T47D (cell line): ENCODE measurements around the gene CDC20.

Source experiments
- DNase-seq, 2 experiments: peaks; one replicate each; pipeline versions ENCODE4 v3.0.0 to v3.0.0-alpha.2; 2011 to 2012; ENCODE audit warnings: low read depth in 1 of 2, low spot score in 1 of 2
- JUND ChIP-seq: IDR thresholded peaks from 2 replicates; pipeline ENCODE4 v1.6.1; 2012; ENCODE audit warnings: low read depth
- in situ Hi-C: cut with HindIII; loops from 2 replicates; pipeline ENCODE4 v1.10.0; 2016; ENCODE audit warnings: low sequenced_read_pairs, low pct_unique_long_range_greater_than_20kb

CDC20 gene

GRCh38 chr1:43352881-43353280 is 5.9 kb upstream of the CDC20 start:
- TF ChIP-seq JUND, result no peak
- in situ Hi-C loops, result no loop called here
- no peak for DNase-seq

GRCh38 chr1:43354471-43354870 is 4.3 kb upstream of the CDC20 start:
- in situ Hi-C loops, result no loop called here
- TF ChIP-seq JUND, result no peak
- no peak for DNase-seq

GRCh38 chr1:43354936-43355335 is 3.8 kb upstream of the CDC20 start:
- in situ Hi-C loops, result no loop called here
- no peak for DNase-seq
- no peak for TF ChIP-seq JUND

GRCh38 chr1:43357251-43357650 is 1.5 kb upstream of the CDC20 start:
- DNase-seq, result no peak
- in situ Hi-C loops, result no loop called here
- no peak for TF ChIP-seq JUND

- DNase-seq, result peak in 1 of 2 experiments; percentile 45
- TF ChIP-seq JUND, result no peak
- in situ Hi-C loops, result no loop called here
Observed at GRCh38 chr1:43358121-43358745, 548 bp upstream of the CDC20 start.

GRCh38 chr1:43359696-43360095 is 915 bp downstream of the CDC20 start:
- DNase-seq, result no peak
- in situ Hi-C loops, result no loop called here
- no peak for TF ChIP-seq JUND

GRCh38 chr1:43360616-43361015 is 1.8 kb downstream of the CDC20 start:
- no peak for DNase-seq
- in situ Hi-C loops, result no loop called here
- TF ChIP-seq JUND, result no peak

- no peak for TF ChIP-seq JUND
- in situ Hi-C loops, result no loop called here
- DNase-seq, result peak in 1 of 2 experiments; percentile 31
Observed at GRCh38 chr1:43363283-43363934, 4.6 kb downstream of the CDC20 start.

- DNase-seq, result no peak
- TF ChIP-seq JUND, result no peak
- in situ Hi-C loops, result no loop called here
Observed at GRCh38 chr1:43363935-43364525, 5.2 kb downstream of the CDC20 start.

GRCh38 chr1:43365678-43366077 is 6.9 kb downstream of the CDC20 start:
- in situ Hi-C loops, result no loop called here
- no peak for TF ChIP-seq JUND
- DNase-seq, result no peak

GRCh38 chr1:43366179-43366578 is 7.4 kb downstream of the CDC20 start:
- in situ Hi-C loops, result no loop called here
- no peak for TF ChIP-seq JUND
- DNase-seq, result peak; percentile 47 to 84

GRCh38 chr1:43366601-43367025 is 7.8 kb downstream of the CDC20 start:
- in situ Hi-C loops, result no loop called here
- peak in 1 of 2 experiments; percentile 32 for DNase-seq
- TF ChIP-seq JUND, result no peak
